HG03159 (cell line): ENCODE results near the gene INPP4A.

Experiments used
- ATAC-seq: cut with Tn5 transposase; IDR thresholded peaks from one replicate; pipeline ENCODE4 v1.9.1; 2021; ENCODE audit warnings: mild to moderate bottlenecking, moderate library complexity; ENCODE audit not compliant: unreplicated experiment

The INPP4A gene

DNA sequence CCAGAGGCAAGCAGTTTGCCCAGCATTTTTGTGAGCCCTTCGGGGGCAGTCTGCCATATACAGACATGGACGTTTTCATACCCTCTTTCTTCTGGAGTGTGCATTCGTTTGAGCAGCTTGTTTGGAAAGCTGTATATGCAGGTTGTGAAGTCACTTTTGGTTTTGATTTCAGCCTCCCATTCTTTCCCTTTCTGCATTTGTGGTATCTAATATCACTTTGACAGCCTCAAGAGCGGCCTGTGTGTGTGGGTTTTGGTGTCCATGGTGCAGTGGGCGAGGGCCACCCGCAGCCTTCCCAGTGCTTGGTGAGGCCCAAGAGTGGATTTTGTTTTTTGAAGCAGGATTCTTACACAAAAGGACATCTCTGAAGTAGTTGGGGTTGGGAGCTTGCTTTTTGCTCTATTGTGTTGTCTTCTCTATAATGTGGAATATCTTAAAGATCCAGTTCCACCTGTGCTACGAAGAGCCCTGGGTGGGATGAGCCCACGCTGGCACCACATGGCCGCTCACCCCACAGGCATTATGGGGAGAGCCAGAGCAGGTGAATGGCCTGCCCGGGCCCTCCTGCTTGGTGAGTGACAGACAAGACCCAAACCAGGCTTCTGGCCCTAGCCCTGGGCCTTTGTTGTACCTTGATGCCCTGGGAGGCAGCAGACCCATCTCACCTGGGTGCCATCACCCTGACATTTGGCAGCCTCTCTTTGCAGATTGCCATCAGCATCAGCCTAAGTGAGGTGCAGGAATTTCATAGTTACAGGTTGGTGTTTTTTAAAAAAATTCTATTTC is 29.5 kb downstream of the INPP4A start:
- ATAC-seq: no peak

DNA sequence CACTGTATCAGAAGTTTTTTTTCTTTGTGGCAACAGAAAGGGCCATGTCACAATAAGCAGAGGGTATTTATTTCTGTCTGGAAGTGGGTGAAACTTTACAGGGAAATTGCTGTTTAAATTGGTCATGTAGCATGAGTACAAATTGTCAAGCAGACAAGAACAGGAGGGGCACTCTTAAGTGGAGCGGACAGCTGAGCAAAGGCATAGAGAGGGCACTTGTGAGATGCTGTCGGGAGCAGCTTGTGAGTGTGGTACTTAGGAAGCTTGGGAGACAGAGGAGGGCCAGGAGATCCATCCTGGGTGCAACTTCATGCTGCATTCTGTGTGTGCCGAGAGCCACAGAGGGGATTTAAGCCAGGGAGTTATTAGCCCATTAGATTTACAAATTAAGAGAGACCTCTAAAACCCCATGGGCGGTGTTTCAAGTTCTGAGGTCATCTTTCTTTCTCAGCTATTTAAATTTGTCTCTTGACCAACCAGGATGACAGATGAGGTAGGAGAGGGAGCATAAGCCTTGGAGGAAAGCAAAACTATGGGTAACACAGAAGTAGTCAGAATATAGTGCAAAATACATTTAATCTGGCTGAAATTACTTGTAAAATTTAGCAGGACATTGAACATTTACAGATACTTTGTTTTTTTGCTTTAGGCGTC is 30.4 kb downstream of the INPP4A start:
- no peak for ATAC-seq

DNA sequence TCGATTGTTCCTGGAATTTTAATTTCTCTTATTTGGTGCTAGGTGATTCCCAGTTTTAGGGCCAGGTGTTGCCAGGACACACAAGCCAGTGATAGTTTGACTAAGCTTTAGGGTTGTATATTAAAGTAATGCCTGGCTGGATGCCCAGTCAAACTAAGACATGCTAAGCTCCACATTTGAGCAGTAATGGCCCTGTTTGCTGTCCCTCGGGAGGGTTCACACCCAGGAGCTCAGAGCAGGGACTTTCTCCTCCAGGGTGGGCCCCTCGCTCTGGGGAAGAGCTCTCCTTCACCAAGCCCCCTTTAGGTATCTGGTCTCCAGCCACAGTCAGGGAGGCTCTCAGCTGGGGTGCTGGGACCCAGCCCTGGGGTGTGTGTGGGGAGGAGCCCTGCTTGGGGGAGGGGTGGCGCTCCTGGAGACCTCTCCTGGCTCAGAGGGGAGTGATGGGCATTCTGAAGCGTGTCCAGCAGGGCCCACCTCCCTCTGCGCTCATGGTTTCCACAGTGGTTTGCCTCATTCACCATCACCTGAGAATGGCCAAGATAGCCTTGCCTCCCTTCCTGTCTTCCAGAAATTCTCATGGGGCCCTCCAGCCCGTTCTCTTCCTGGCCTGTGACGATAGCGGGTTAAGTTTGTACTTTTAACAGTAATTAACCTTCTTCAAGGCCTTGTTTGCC is 31.7 kb downstream of the INPP4A start:
- no peak for ATAC-seq

DNA sequence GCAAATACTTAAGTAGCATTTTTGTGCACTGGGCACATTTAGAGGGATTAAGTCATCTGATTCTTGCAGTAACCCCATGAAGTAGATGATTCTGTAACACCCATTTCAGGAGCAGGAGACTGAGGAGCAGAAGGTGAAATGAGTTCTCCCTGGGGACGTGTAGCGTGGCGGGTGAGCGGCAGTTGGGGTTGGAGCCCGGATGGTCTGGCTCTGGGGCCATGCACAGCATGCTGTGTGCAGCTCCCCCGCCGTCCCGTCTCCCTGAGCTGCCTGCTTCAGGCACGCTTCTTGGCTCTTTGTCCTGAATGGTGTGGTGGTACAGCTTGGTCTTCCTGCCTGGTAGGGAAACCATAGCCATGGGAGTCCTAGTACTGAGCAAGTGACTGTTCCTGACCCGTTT is 32.4 kb downstream of the INPP4A start:
- ATAC-seq: no peak

- no peak for ATAC-seq
These were observed 32.8 kb downstream of the INPP4A start for GRCh38 chr2:98477506-98477905.

DNA sequence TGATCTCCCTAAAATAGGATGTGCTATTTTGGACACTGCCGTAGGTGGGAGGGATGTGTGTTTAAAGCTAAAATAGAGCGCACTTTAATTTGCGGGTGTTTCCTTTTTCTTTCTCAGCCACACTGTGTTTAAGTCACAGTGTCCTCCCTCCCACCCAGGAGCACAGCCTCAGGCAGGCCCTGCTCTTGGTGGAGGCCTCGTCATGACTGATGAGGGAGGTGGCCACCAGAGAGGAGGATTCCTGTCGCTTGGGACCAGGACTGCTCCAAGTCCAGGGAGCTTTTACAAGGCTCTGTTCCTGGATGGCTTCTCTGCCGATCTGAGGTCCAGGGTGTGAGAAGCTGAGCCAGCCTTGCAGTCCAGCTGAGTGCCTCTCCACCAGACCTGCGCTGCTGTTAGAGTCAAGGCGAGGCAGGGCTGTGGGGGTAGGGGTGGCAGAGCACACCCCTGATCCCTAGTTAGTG is 33.5 kb downstream of the INPP4A start:
- ATAC-seq: no peak

- no peak for ATAC-seq
These were observed 34.2 kb downstream of the INPP4A start for GRCh38 chr2:98478907-98479306.

DNA sequence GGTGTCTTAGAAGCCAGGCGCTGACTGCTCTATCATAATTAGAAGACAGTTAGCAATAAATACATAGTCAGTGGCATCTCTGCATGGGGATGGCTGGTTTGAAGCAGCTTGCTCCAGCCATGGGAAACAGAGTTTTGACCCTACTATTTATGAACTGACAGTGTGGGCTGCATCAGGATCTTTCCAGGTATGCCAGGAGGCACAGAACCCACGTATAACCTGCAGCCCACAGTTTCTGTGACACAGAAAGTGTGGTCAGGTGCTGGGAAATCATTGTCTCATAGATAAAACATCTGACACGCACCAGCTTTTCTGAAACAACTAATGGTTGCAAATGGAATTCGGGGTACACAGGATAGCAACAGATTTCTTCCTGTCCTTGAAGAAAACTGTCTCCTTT is 34.7 kb downstream of the INPP4A start:
- no peak for ATAC-seq

DNA sequence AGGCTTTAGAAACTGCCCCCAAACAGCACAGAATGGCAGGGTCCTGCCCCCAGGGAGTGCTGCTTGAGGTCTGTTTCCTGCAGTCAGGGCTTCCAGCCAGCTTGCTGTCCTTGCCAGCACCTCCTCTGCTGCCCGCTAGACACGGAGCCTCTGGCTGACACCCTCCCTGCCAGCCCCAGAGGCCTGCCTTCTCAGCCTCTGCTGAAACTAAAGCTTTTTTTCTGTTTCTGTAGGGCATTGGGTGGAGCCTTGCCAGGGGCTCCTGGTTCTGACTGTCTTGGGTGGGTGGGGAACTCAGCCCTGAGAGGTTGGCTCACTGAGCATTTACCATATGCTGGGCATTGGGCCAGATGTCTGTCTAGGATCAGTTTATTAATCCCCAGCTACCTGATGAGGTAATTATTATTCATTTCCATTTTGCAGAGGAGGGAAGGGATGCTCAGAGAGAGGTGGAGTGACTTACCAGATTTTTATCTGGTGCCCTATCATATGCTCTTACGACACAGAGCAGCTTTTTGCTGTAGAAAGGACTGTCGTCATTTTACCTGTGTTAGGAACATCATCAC is 35.4 kb downstream of the INPP4A start:
- ATAC-seq: no peak

GRCh38 chr2:98480598-98480997 is 35.9 kb downstream of the INPP4A start:
- no peak for ATAC-seq

DNA sequence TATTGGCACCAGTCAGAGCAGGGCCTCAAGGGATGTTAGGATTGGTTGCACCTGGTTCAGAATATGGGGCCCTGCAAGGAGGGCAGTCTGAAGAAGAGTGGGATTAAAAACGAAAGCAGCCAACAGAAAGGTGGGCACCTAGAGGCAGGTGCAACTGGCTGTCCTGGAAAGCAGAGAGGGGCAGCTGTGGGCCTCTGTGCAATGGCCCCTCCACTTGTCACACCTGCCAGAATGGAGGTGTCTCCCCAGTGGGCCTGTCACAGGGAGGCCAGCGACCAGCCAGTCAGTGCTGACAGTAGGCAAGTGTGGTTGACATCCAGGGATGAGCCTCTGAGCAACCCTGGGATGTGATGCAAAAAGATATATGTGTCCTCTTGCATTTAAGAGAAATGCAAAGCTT is 37.7 kb downstream of the INPP4A start:
- ATAC-seq: no peak

DNA sequence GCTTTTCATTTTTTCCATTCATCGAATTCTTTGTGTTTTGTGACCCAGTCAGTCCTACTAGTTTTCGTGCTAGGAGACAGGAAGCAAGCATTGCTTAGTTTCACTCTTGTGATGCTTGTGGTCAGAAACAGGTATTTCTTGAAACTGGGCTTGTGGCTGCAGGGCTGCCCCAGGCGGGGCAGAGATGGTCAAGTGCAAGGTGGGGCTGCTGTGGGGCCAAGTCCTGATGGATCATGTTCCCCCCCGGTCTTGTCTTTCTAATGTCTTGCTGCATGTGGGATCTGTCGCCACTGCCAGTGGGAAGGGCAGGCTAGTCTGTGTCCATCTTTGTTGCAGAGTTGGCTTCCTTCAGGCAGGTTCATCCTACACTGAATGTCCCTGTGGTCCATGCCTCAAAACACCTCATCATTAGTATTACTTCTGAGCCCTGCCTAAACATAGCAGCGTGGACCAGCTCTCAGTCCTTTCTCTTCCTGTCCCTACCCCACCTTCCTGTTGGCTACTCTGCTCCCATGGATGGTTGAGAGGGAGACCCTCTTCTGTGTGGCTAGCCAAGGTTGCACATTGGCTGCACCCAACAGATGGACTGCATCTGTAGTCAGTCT is 38.7 kb downstream of the INPP4A start:
- peak; percentile 50 for ATAC-seq

GRCh38 chr2:98484121-98484557 is 39.5 kb downstream of the INPP4A start:
- ATAC-seq: no peak

- ATAC-seq: no peak
These were observed 40.2 kb downstream of the INPP4A start for GRCh38 chr2:98484652-98485452.

DNA sequence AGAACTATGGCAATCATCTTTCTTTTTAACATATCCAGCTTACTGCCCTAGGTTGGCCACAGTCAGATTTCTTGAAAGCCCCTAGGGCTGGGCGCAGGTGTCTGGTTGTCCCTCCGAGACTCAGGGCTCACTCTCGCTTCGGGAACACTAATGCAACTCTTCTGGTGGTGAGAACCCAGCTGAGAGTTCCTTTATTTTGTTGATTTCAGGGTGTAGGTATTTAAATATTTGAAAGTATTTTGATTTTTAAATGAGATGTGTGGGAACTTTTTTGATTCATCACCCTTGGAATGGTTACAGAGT is 40.7 kb downstream of the INPP4A start:
- ATAC-seq: no peak

GRCh38 chr2:98486374-98486981 is 41.8 kb downstream of the INPP4A start:
- ATAC-seq: no peak

DNA sequence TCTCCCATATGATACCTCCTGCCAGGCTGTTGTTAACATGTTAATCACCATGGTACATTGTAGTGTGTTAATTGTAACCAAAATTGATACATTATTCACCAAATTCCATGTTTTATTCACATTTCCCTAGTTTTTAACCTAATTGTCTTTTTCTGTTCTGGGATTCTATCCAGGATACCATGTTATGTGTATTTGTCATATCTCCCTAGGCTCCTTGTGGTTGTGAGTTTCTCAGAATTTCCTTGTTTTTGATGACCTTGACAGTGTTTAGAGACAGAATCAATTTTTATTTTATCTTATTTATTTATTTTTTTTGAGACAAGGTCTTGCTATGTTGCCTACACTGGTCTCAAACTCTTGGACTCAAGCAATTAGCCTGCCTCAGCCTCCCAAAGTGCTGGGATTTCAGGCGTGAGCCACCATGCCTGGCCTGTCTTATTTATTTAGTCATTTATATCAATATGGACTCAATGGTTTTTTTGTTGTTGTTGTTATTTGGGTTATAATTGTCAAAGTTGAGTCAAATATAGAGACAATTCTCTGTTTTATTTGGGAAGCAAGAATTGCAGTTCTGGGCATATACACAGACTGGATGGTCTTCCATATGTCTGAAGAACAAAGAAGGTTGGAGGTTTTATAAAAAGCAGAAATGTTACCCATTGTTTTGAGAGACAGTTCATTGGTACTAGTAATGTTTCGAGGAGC is 42.6 kb downstream of the INPP4A start:
- no peak for ATAC-seq

DNA sequence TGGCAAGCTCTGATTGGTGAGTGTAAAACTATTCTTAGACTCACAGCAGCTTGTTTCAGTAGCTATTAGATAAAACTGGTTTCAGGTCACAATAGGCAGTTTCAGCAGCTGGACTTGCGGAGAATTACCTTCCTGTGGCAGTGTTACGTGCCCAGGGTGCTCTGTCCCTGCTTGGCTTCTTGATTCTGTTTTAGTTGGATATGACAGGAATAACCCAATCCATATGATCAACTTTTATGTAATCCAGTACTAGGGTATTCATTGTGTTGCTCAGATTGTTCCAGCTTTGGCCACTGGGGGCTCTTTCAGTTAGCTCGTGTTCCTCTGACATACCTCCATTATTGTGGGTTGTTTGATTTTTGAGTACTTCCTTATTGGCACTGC is 43.1 kb downstream of the INPP4A start:
- peak; percentile 56 for ATAC-seq

DNA sequence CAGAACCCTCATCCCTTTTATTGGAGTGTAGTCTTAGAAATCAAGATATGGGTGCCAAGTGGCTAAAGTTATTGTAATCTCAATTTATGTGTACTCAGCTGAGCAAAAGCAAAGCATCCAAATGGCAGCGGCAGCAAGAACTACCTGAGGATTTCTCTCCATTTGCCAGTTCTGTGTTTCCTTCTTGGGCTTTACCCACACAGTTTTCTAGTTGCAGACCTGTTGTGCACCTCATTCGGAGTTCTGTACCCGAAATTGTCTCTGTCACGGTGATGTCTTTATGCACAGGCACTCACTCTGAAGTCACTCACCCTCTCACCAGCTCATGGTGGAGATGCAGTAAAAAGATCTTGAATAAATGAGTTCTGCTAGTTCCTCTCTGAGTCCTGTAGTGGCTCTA is 43.6 kb downstream of the INPP4A start:
- ATAC-seq: no peak

DNA sequence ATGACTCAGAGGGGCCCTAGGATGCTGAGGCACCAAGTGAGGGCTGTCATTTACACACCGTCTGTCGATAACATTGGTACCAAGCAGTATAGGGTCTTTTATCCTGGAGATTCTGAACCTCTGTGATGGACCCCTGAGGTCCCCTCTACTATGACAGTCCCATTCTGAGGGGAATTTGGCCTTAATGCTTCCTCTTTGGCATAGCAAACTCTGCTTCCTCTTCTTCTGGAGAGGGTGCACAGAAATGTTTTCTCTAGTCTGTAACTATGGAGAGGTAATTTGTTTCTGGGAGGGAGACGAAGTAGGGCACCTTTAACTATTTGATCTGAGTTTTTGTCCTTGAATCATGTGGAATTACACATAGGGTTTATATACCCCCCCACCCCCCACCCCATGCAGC is 44.8 kb downstream of the INPP4A start:
- no peak for ATAC-seq
